Mesothelial cell of epicardium (in vitro differentiated cells): ENCODE results near the gene DLX3. TPM values are rescaled to one million over a fixed set of nuclear protein-coding genes. Genes with fewer than 3 reads are reported as not detected.
A peak's percentile ranks its signal among the peaks of the same experiment; 100 is the strongest.

ENCODE experiments used
- DNase-seq, 2 experiments: peaks; one replicate each; pipeline ENCODE4 v3.0.0; 2021; ENCODE audit warnings: low spot score in 2 of 2; ENCODE audit not compliant: unreplicated experiment in 2 of 2
- H3K27ac Mint-ChIP-seq: 2 replicates; pipeline ENCODE4 v1.8.0; 2021; ENCODE audit warnings: mixed read lengths
- H3K27me3 Mint-ChIP-seq: 2 replicates; pipeline ENCODE4 v1.8.0; 2021; ENCODE audit warnings: low read depth, mixed read lengths
- H3K36me3 Mint-ChIP-seq: 2 replicates; pipeline ENCODE4 v1.8.0; 2021; ENCODE audit warnings: mixed read lengths
- H3K4me1 Mint-ChIP-seq: 2 replicates; pipeline ENCODE4 v1.8.0; 2021; ENCODE audit warnings: mixed read lengths
- H3K4me3 Mint-ChIP-seq: 2 replicates; pipeline ENCODE4 v1.8.0; 2021; ENCODE audit warnings: mild to moderate bottlenecking, moderate library complexity, mixed read lengths
- H3K9me3 Mint-ChIP-seq: 2 replicates; pipeline ENCODE4 v1.8.0; 2021; ENCODE audit warnings: mixed read lengths
- CTCF ChIP-seq: fragments of 200-600 bp; sonication (generic); IDR thresholded peaks from one replicate; pipeline ENCODE4 v1.5.0; 2021; ENCODE audit warnings: antibody characterized with exemption; ENCODE audit not compliant: unreplicated experiment
- total RNA-seq: library from RNA; stranded (reverse); gene quantifications from 3 replicates; pipeline ENCODE4 v1.2.1, GENCODE V29; 2021

The DLX3 gene
- total RNA-seq, 1 donor from 2014 or later = 7.7 TPM

- Mint-ChIP-seq H3K27me3 (peaks cover 58% of the 10 kb centered on the region), H3K9me3 (no peaks in the 10 kb centered on the region), H3K4me1 (peaks cover 44% of the 10 kb centered on the region), H3K4me3 (peak overlapping the region; percentile 70), H3K36me3 (no peaks in the 10 kb centered on the region), H3K27ac (no peak overlapping the region)
- no peak for DNase-seq
- TF ChIP-seq CTCF = no peak
These were observed 2.3 kb upstream of the DLX3 start for GRCh38 chr17:49997301-49997650.

- no peak overlapping the region for H3K27ac Mint-ChIP-seq
- DNase-seq = peak; percentile 61 to 92
- H3K36me3 Mint-ChIP-seq = no peaks in the 10 kb centered on the region
- peak; percentile 97 for TF ChIP-seq CTCF
- H3K27me3 Mint-ChIP-seq = peaks cover 56% of the 10 kb centered on the region
- no peaks in the 10 kb centered on the region for H3K9me3 Mint-ChIP-seq
- peaks cover 44% of the 10 kb centered on the region for H3K4me1 Mint-ChIP-seq
- H3K4me3 Mint-ChIP-seq = peak overlapping the region; percentile 70
These were observed 1.7 kb upstream of the DLX3 start for GRCh38 chr17:49996495-49997300.

GRCh38 chr17:49996121-49996494 lies 1.1 kb upstream of the DLX3 start:
- H3K4me1 Mint-ChIP-seq = peaks cover 39% of the 10 kb centered on the region
- DNase-seq = no peak
- H3K9me3 Mint-ChIP-seq = no peaks in the 10 kb centered on the region
- H3K27ac Mint-ChIP-seq = no peak overlapping the region
- H3K27me3 Mint-ChIP-seq = peaks cover 50% of the 10 kb centered on the region
- no peaks in the 10 kb centered on the region for H3K36me3 Mint-ChIP-seq
- TF ChIP-seq CTCF = no peak
- H3K4me3 Mint-ChIP-seq = peak overlapping the region; percentile 70

- DNase-seq = no peak
- H3K27ac Mint-ChIP-seq = peak overlapping the region; percentile 73
These were observed 654 bp downstream of the DLX3 start for GRCh38 chr17:49994085-49995054.

More at GRCh38 chr17:49994085-49995054, 654 bp downstream of the DLX3 start:
- H3K4me1 Mint-ChIP-seq = peaks cover 39% of the 10 kb centered on the region
- H3K9me3 Mint-ChIP-seq = no peaks in the 10 kb centered on the region
- H3K4me3 Mint-ChIP-seq = peak overlapping the region; percentile 82
- TF ChIP-seq CTCF = peak; percentile 3
- peaks cover 43% of the 10 kb centered on the region for H3K27me3 Mint-ChIP-seq
- no peaks in the 10 kb centered on the region for H3K36me3 Mint-ChIP-seq
